ENCODE results near the gene NUP93. TPM values are rescaled to one million over a fixed set of nuclear protein-coding genes. Genes with fewer than 3 reads are reported as not detected.

Gene NUP93
- total and polyA plus RNA-seq, 2 of the 8 experiments (the other 6 are each of a cell fraction or from before 2014, with no cell fraction given): 147 to 201 TPM

GRCh38 chr16:56830669-56831068, 100.7 kb downstream of the NUP93 start:
- Histone ChIP-seq H2BK120ac (replicated peaks; ENCODE audit: low read depth, low read length) (no peak overlapping the region), H2AFZ (ENCODE audit: low read length) (no peak overlapping the region), H3K9ac (replicated peaks in 1 of 4; ENCODE audit: extremely low read depth in 1 of 4, low read depth in 3 of 4, low read length in 3 of 4) (no peak overlapping the region), H3K4me2 (ENCODE audit: insufficient read depth in 1 of 2, low read depth in 2 of 2, low read length in 2 of 2) (no peak overlapping the region), H2BK5ac (ENCODE audit: low read depth, low read length) (no peak overlapping the region), H3K79me1 (ENCODE audit: low read depth, low read length) (no peaks in the 10 kb centered on the region), H4K5ac (ENCODE audit: insufficient read length, low read depth, low read length) (no peak overlapping the region), H3K23ac (ENCODE audit: insufficient read length) (no peak overlapping the region), H3K23me2 (ENCODE audit: low read depth, low read length) (no peaks in the 10 kb centered on the region), H4K8ac (ENCODE audit: extremely low read depth, insufficient read depth, low read length) (no peak overlapping the region), H3K79me2 (ENCODE audit: control insufficient read depth in 1 of 2, insufficient read depth in 2 of 2, low read length in 2 of 2) (no peaks in the 10 kb centered on the region), H4K20me1 (replicated peaks in 1 of 2; ENCODE audit: control insufficient read depth in 1 of 2, insufficient read depth in 2 of 2, low read length in 2 of 2) (peaks cover 0 to 3% of the 10 kb centered on the region in 2 experiments), H3K18ac (ENCODE audit: extremely low read depth, low read length) (no peak overlapping the region), H3K56ac (replicated peaks; ENCODE audit: insufficient read length, low read depth, low read length) (no peak overlapping the region), H2BK15ac (ENCODE audit: low read length) (no peak overlapping the region), H4K91ac (replicated peaks; ENCODE audit: insufficient read length, low read length) (no peak overlapping the region), H3K27ac (ENCODE audit: low read depth, low read length) (no peak overlapping the region), H3K4me1 (replicated peaks in 1 of 4; ENCODE audit: control insufficient read depth in 3 of 4, insufficient read depth in 4 of 4, low read length in 3 of 4) (no peaks in the 10 kb centered on the region), H2BK12ac (ENCODE audit: low read depth, low read length) (no peak overlapping the region), H3K4me3 (ENCODE audit: extremely low read depth in 1 of 4, insufficient read depth in 2 of 4, low read depth in 3 of 4, low read length in 4 of 4) (no peak overlapping the region), H3K9me3 (ENCODE audit: insufficient read depth in 2 of 2, low read depth in 1 of 2, low read length in 1 of 2) (no peaks in the 10 kb centered on the region), H3K14ac (ENCODE audit: insufficient read length) (no peak overlapping the region), H3K27me3 (replicated peaks in 1 of 4; ENCODE audit: control insufficient read depth in 3 of 4, extremely low read depth in 1 of 4, insufficient read depth in 3 of 4, low read length in 3 of 4) (no peaks in the 10 kb centered on the region), H2AK5ac (ENCODE audit: low read depth, low read length) (no peak overlapping the region), H2BK20ac (ENCODE audit: low read length) (no peak overlapping the region), H3K4ac (replicated peaks; ENCODE audit: insufficient read length, low read depth, low read length) (no peak overlapping the region), H3K36me3 (ENCODE audit: control insufficient read depth in 2 of 4, insufficient read depth in 4 of 4, low read length in 3 of 4) (peaks cover 7 to 63% (median 33%) of the 10 kb centered on the region in 4 experiments; a peak in 6 of 8 replicates)
- TF ChIP-seq SP1 (IDR thresholded peaks at IDR 0.05; ENCODE audit: low read depth, low read length): no peak
- no peak for TF ChIP-seq EZH2 (IDR thresholded peaks at IDR 0.05; ENCODE audit: low read depth, low read length, severe bottlenecking)
- TF ChIP-seq TCF12 (IDR thresholded peaks at IDR 0.05; ENCODE audit: low read depth, low read length): no peak
- TF ChIP-seq BACH1 (IDR thresholded peaks at IDR 0.05; ENCODE audit: low read length): no peak
- TF ChIP-seq POU5F1 (IDR thresholded peaks at IDR 0.05; ENCODE audit: low read depth, low read length): no peak
- POLR2A ChIA-PET (ENCODE audit: partially characterized antibody): interaction anchor here (0.9 to 1.3 kb wide), 3 partner anchors 16 to 101 kb away, joined by 3 read pairs; no protein-coding TSS in a partner anchor
- FAIRE-seq (no peak), DNase-seq (ENCODE audit: low read depth in 1 of 2, low spot score in 2 of 2) (no peak)
- 84% methylated on average over 2 of the region's 2 CpGs; no CpG with 5 or more reads in 1 of the 2 experiments for WGBS, 2 experiments (ENCODE audit: extremely low coverage in 1 of 2, insufficient coverage in 1 of 2, insufficient read length in 1 of 2, insufficient replicate concordance in 2 of 2, low coverage in 1 of 2, low lambda C conversion rate in 2 of 2, missing lambda C conversion rate in 1 of 2)
- CTCF ChIA-PET (ENCODE audit: partially characterized antibody): interaction anchor here (1.1 to 2.3 kb wide), 5 partner anchors 15 to 39 kb away, joined by 3 to 7 read pairs (median 4); no protein-coding TSS in a partner anchor

Measured in H1 (cell line).